GM12874 (cell line): ENCODE results near the gene NME9.

ENCODE experiments used
- CTCF ChIP-seq: IDR thresholded peaks from 2 replicates; pipeline ENCODE4 v1.5.1; 2011; ENCODE audit warnings: low read depth, mild to moderate bottlenecking, control low read depth, low read length, moderate library complexity; ENCODE audit not compliant: insufficient read depth

The NME9 gene

GRCh38 chr3:138359919-138360868 lies 30.5 kb upstream of the NME9 start:
- no peak for TF ChIP-seq CTCF

GRCh38 chr3:138359148-138359918 lies 29.7 kb upstream of the NME9 start:
- TF ChIP-seq CTCF, result no peak

- no peak for TF ChIP-seq CTCF
These were observed 27.2 kb upstream of the NME9 start for GRCh38 chr3:138356730-138357405.

- TF ChIP-seq CTCF, result no peak
These were observed 25.4 kb upstream of the NME9 start for GRCh38 chr3:138355071-138355470.

- no peak for TF ChIP-seq CTCF
These were observed 24.7 kb upstream of the NME9 start for GRCh38 chr3:138354376-138354775.

- no peak for TF ChIP-seq CTCF
These were observed 22.4 kb upstream of the NME9 start for GRCh38 chr3:138351916-138352550.
